NCI-H2227 (cell line): ENCODE measurements around the gene TCAIM.
A peak's percentile ranks its signal among the peaks of the same experiment; 100 is the strongest.

Experiments
- DNase-seq: peaks from one replicate; lab custom pipeline; 2025; ENCODE audit not compliant: unreplicated experiment; lab: John Stamatoyannopoulos, UW

TCAIM gene, protein sequence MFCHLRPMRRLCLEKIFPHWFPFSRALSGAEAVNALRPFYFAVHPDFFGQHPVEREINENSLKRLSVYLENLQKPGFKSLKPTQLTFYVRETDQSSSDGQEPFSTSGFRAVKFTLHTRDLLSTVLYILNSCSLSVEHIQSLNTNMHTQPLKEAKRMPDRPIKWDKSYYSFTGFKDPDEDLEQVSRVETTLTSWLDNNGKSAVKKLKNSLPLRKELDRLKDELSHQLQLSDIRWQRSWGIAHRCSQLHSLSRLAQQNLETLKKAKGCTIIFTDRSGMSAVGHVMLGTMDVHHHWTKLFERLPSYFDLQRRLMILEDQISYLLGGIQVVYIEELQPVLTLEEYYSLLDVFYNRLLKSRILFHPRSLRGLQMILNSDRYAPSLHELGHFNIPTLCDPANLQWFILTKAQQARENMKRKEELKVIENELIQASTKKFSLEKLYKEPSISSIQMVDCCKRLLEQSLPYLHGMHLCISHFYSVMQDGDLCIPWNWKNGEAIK

DNA sequence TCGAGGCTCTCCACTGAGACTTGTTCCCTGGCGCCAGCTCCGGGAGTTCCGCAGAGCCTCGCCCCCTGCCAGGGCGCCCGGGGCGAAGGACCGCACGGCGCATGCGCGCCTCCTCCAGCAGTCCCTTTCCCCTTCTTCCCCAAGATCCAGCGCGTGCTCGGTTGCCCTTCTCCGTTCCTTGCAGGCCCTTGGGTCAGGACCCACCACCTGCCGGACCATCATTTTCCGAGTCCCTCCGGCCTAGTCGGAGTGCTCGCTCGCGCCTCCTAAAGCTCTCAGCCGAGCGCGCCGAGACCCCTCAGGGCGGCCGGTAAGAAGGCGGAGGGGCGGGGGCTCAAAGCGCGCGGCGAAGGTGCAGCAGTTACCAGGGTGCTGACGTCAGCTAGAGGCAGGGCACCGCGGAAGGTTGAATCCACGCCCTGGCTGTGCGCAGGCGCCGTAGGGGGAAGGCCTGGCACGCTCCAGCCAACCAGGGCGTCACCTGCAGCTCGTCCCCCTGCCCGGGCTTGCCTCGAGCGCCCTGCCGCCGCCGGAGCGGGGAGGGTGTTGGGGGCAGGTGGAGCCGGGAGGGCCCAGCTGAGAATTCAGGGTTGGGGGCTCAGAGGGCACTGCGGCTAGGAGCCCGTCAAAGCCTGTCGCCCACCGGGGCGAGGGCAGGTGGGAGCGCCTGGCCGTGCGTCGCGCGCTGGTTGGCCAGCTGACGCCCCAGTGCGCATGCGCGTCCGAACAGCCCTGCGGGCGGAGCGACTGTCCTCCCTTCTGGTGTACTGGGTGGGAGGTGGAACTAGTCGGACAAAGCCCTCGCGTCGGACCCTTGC is at the start of gene TCAIM:
TSS of gene TCAIM (plus strand) at position 757 of the 818 bp plus-strand sequence. CDS start 16,017 bp downstream, outside the sequence.
- DNase-seq = peak; percentile 95

DNA sequence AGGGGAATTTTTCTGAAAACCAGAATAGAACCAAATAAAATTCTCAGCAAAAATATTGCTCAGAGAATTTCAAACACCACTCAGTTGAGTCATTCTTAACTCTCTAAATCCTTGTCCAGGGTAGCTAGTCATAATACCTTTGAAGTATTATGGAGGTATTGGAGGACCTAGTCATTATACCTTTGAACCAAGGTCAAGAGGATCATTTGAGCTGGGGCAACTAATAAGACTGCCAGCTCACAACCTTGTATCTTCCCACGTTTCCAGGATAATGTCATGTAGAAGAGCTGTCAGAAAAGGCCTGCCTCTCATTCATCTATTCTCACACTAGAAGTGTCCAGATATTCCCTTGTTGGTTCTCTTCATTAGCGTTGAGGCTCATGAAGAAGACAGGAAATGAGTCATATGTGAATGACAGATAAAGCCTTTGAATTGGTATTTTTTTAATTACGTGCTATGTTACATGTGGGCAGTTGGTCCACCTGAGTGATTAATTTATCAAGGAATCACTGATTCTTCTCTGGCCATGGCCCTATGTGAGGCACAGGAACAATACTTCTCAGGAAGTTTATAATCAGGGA is 48.6 kb upstream of the TCAIM start:
- DNase-seq = no peak

DNA sequence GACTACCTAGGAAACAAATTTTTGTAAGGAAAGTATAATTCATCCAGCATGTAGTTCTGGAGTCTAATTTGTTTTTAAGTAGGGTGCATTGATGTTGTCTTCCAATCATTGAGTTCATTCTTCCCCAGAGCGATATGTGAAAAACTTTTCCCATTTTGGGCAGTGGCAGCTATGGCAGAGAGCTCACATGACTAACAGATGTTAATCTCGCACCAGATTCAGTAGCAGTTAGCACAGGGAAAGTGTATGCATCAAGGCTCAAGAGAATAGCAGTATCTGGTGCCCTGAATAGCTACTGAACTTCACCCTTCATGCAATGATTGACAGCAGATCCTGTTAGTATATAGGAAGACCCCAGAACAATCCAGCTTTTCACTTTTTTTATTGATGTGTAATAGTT is 46.3 kb upstream of the TCAIM start:
- DNase-seq = no peak

DNA sequence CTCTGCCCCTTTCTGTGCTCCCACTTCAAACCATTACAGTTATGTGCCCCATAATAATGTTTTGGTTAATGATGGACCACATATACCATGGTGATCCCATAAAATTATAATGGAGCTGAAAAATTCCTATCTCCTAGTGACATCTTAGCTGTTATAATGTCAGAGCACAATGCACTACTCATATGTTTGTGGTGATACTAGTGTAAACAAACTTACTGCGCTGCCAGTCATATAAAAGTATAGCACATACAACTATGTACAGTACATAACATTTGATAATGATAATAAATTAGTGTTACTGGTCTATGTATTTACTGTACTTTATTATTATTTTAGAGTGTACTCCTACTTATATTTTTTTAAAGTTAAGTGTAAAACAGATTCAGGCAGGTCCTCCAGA is 45.6 kb upstream of the TCAIM start:
- DNase-seq = no peak

DNA sequence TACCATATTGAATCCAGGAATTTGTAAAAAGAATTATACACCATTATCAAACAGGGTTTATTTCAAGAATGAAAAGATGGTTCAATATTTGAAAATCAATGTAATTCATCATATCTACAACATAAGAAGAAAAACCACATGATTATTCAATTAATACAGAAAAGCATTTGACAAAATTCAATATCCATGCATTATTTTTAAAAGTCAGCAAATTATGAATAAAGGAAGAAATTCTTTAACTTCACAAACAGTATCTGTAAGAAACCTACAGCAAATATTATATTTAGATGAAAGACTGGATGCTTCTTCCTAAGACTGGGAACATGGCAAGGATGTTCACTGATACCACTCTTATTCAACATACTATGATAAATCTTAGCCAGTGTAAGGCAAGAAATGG is 41.3 kb upstream of the TCAIM start:
- no peak for DNase-seq

DNA sequence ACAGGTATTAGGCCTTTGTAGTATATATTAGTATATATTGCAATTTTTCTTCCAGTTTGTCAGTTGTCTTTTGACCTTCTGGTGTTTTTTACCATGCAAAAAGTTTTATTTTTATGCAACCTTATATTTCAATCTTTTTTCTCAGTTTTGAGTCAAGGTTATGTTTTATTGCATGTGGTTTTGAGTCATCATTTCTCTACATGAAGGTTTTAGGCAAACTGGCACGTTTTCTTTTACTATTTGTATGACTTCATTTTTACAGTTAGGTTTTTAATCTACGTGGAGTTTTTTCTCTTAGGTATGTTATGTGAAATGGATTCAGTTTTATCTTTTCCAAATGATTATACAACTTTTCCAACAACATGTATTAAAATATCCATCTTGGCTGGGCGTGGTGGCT is 36.8 kb upstream of the TCAIM start:
- no peak for DNase-seq

DNA sequence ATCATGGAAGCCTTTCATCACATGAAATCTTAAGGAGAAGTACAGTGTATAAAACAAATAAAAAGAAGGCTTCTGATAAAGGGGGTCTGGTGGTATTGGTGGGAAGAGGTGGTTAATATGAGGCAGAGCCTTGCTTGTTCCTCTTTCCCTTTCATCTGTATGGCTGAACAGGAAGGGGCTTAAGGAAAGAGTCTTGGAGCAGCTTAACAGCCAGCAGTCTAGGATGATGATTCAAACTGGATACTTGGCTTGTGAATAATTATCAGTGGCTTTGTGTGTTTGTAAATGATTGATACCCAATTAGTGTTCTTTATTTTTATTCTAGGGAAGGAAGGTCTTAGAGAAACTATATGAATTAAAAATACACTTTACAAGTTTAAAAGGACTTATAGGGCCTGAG is 29.1 kb upstream of the TCAIM start:
- no peak for DNase-seq

DNA sequence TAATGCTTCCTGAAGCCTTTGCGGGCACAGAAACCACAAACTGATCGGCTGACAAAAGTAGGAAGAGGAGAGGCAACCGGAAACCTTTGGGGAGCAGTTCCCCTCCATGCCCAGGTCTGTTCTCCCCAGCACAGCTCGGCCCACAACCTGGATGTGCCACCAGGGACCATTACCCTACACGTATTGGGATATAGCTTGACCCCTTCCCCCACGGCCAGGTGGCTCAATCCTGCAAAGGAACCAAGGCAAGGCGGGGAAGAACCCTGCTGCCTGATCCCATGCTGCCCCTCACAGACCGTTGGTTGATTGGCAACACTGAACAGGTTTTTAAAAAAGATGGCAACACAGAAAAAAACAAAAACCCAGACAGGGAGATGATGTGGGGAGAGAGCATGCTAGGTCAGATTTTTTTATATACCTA is 19.7 kb upstream of the TCAIM start:
- DNase-seq = no peak

DNA sequence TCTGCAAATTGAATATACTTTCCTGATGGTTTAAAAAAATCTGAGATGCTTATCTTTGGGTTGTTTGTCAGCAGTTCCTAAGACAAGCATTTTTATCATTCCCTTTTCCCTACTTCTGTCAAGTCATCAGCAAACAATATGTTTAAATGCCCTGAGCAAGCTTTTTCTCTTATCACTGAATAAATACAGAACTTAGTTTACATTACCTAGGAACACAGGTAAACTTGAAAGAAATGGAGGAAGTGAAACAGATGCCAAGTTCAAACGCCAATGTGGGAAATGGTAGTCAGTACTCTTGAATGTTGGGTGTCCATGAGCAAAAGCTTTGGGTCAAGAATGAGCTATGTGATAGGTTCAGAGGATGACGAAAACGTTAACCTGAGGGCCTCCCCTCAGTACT is 17.2 kb upstream of the TCAIM start:
- no peak for DNase-seq

DNA sequence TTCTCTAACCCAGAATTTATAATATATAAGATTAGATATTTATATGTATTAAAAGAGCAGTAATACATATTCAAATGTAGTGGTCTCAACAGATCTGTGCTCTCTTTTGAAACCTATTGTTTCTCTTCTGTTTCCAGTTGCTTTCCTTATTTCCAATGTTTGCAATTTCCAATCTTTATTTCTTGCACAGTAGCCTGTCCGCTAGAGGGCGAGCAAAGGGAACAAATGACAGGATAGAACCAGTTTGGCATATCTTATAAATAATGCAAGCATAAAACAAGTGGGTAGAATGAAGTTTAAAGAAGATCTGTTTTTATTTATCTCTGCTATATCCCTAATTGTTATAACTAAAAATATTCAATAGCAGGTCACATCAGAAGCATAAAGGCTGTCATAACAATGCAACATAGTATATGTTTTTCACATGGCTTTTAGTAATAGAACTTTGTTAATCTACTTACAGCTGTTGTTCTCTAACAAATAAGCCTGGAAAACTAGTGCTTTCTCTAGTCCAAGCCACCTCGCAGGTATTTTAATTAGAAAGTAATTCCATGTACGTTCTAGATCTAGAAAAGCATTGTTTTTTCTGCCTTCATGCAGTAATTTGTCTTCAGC is 15.1 kb upstream of the TCAIM start:
- DNase-seq = peak; percentile 59

DNA sequence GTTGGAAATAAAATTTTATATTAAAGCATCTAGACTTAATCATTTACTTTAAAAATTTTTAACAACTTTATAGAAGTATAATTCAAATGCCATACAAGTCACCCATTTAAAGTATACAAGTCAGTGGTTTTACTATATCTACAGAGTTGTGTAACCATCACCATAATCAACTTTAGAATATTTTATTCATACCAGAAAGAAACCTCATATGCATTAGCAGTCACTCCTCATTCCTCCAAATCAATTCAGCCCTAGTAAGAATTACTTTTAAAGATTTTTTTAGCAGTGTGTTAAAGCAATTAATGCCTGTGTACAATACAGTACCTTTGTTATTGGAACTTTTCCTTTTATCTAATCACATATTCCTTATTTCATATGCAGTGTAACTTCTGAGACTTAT is 14.0 kb upstream of the TCAIM start:
- DNase-seq = no peak

DNA sequence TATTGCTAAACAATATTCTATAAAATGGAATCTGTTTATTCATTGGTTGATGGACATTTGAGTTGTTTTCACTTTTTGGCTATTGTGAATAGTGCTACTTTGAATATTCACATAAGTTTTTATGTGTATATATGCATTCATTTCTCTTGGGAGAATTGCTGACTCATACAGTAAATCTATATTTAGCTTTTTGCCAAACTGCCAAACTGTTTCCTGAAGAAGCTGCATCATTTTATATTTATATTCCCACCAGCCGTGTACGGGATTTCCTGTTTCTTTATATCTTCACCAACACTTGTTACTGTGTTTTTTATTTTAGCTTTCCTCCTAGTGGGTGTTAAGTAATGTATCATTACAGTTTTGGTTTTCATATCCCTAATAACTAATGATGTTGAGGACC is 12.5 kb upstream of the TCAIM start:
- no peak for DNase-seq

DNA sequence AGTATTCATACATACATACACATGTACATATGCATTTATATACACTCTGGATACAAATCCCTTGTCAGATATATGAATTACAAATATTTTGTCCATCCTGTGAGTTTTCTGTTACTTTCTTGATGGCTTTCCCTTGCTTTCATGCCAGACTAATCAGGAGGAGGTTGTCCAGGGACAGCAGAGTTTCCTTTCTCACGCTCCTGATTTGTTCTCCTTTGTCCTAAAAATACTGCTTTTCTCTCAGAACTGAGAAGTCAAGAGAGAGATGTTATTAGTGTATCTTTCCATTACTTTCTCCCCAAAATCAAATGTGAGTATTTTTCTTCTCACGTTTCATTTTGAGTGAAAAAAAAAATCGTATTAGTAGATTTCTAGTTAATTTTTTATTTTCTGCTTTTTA is 12.1 kb upstream of the TCAIM start:
- DNase-seq = no peak

DNA sequence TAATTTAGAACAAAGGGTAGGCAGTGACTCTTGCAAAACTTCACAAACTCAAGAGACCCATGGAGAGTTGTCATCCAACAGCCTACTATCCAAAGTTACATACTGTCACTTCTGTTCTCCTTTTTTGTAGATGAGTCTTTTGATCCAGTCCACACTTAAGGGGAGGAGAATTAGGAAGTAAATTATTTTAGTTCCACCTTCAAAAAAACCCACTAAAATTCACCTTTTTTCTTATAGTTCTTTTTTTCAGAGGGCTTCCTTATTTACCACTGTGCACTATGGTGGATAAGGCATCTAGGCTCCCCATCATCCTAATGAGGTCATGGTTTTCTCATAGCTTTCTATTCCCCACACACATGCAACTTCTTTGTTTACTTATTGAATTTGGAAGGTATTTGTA is 8.6 kb upstream of the TCAIM start:
- DNase-seq = no peak

DNA sequence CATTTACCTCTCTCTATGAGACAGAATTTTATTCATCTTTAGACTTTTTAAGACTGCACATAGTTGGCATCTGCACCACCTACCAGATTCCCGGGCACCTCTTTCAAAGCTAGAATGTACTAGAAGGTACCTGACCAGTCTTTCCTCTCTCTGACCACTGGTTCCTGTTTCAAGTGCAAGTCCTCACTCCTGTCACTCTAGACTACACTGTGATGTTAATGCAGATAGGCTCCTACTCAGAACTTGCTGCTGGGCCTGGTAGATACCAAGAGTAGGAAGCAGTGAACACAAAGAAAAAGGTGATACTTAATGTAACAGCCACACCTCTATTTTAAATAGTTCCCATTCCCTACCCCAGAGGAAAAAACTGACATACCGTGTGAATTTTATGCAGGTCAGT is 8.1 kb upstream of the TCAIM start:
- no peak for DNase-seq

DNA sequence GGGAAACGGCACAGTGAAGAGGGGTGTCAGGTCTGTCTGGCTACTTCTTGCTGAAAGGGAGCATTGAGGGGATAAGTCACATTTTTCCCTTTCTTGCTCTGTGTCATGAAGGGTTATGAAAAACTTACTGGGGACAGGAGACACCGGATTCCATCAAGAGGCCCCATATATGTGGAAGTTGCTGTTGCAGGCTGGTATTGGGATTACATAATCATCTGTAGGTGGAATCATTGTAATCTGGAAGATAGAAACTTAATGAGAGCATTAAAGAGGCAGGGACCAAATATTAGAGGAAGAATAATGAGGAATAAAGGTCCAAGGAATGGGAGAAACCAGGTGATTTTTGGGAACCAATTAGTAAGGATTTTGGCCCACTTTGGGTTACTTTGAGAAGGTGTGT is 4.2 kb upstream of the TCAIM start:
- no peak for DNase-seq

DNA sequence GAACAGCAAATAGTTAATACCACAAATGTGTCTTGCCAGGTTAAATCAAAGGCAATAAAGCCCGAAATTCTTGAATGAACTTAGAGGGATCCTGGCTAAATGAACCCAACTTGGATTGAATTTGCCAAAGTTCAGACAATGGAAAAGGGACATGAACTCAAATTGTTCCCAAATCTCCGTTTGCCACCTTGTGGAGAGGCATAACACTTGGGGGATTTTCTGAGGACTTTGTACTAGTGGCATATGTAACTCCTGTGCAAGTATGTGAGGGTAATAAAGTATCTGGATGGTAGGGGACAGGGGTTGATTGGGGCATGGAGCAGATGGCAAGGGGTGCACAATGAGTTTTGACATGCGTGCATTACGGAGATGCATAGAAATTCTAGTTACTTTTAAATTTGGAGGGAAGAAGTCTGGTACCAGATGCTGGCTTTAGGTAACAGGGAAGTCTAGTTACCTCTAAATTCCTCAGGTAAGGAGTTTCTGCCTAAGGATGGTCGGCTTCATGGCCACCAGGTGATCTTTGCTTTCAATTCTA is 1.2 kb upstream of the TCAIM start:
- DNase-seq = no peak

DNA sequence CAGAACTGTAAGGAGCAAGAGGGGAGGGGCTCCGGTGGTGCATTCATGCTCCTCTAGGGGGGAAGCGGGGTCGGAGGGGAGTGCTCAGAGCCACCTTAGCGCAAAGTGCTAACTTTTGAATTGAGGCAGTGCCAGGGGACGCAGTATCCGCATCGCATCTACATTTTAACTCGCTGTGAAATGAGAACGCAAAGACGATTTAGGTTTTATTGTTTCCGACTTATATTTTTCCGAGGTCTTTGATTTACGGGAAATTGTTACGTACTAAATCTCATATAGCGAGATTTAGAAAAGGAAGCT is 212 bp downstream of the TCAIM start:
- DNase-seq = no peak

DNA sequence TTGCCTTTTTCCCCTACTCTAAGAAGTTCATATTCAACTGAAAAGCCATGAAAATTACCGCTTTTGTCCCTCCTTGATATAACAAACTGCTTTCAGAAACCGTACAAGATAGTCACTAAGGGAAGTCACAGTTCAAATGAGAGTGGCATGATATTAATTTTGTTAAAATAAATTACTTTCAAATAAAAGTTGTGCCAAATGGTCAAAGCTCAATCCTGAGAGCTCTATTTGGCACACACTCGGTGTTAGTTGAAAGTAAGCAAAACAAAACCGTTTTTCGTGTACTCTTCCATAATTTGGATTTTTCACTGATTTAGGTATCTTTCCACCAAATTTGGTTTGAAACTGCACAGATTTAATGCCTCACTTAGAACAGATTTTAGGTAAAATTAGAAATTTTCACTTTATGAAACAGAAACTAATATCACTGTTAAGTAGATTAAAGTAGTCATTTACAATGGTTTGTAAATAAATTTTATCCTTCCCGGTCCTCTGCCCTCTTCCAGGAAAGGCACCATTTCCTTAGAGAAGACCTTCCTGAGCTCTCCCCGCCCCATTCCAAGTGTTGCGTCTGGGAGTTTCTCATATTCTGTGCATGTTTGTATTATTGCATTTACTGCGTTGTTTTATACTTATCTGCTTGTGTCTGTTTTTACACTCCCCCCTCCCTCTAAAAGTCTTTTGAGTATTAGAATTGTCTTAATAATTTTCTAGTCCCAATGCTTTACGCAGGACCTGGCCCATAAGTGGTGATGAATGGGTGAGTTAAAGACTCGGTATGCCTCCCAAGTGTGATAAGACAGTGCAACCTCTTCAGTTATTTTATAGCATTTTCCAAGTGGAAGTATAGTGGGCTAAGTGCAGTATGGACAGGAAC is 853 bp downstream of the TCAIM start:
- DNase-seq = no peak

DNA sequence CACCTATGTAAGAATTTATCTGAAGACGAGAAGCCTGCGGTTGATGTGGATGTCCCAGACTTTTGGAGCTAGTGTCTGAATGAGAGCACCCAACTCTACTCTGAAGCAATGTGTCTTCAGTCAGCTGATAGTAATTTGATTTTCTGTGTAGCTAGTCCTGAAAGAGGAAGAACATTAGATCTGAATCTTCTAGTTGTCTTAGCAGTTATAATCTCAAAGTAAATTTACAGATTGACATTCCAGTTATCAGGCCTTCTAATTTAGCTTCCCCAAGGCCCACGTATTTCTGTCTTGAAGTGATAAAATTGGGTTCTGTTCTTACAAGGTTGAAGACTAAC is 1.5 kb downstream of the TCAIM start:
- no peak for DNase-seq
